HG03039 (cell line): Measurements from ENCODE around the gene BEND2.
"Not testable (repeated sequence)": the region's sequence is repeated elsewhere in the genome, so short reads cannot be mapped to it uniquely, and the experiment has no call there.

ENCODE experiments used
- ATAC-seq: cut with Tn5 transposase; IDR thresholded peaks from one replicate; pipeline ENCODE4 v1.9.1; 2021; ENCODE audit warnings: mild to moderate bottlenecking, moderate library complexity; ENCODE audit not compliant: unreplicated experiment

BEND2 gene

DNA sequence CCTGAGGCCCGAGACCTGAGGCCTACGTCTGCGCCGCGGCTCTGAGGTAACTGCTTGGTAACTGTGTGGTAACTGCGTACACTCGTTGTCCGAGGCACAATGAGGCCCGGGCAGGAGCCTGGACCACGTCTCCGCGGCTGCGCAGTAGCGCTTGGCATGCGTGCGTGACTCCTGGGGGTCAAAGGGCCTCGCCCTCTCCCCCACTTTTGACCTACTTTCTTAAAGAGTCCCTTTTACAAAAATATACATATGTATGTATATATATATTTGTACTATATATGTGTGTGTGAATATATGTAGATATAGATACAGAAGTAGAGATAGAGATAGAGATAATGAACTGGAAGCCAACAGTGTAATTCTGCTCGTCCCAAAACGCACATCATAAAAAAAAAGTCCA, at the start of gene BEND2:
TSS of gene BEND2 (minus strand) at position 101 of the 400 bp plus-strand sequence. CDS start 136 bp downstream, outside the sequence.
- ATAC-seq = no peak

- ATAC-seq = no peak
Measured at GRCh38 chrX:18255059-18255458, 34.4 kb upstream of the BEND2 start.

DNA sequence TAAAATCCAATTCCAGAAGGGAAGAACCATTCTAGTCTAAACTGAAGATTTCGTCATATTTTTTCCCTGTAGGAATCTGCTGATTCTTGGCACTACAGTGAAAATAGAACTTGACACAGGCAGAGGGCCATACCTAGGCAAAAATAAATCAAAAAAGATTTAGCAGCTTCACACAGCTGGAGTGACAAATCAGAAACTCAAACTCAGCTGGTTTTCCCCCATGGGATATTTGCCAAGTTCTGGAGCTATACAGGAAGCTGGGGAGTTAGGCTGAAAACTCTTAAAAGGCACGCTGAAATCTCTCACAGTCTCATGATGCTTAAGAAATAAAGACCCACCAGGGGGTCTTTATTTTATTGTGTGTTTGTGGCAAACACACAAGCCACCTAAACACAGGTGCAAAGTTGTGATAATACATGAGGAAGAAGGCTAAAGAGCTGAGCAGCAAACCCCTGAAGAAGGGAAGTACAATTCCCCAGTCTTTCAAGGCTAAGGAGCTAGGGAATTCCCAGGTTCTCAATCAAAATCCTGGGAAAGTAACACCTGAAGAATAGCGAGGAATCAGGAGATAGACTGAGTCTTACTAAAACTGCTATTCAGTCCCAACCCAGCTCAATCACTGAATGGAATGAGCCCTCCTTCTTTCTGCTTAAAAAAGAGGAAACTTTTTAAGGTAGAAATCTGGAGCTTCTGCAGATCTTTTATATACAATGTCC, 32.1 kb upstream of the BEND2 start:
- ATAC-seq = no peak

- ATAC-seq = not testable (repeated sequence)
Measured at GRCh38 chrX:18229646-18230045, 9.0 kb upstream of the BEND2 start.

- ATAC-seq = no peak
Measured at GRCh38 chrX:18228069-18228468, 7.4 kb upstream of the BEND2 start.

DNA sequence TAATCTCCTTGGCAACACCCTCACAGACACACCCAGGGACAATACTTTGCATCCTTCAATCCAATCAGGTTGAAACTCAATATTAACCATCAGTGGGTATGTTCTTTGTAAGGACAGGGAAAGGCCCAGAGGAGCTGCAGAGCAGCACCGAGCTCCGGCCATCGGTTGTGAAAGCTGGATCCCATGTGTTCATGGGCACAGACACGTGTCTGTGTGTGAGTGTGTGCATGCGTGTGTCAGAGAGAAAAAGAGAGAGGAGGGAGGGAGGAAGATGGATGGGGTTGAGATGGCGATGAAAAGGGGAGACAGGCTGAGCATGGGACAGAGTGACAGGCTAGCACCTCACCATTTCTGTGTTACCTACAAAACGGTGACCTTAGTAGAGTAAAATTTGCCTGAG, 6.8 kb upstream of the BEND2 start:
- ATAC-seq = no peak

DNA sequence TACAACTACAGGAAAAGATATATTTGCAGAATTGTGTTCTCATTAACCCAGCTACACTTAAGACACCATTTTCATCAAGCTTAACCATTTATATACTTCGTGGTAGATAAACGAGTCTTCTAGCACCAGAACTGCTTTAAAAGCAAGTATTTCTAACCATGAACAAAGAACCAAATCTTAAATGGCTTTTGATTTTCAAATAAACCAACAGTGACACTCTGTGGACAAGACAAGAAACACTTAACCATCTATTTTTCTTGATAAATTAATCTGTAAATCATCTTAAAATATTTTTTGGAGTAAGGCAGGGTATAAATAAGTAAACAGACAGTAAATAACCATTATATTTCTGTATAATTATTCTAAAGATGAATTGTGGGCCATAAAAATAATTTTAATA, 10.2 kb downstream of the BEND2 start:
- ATAC-seq = no peak

DNA sequence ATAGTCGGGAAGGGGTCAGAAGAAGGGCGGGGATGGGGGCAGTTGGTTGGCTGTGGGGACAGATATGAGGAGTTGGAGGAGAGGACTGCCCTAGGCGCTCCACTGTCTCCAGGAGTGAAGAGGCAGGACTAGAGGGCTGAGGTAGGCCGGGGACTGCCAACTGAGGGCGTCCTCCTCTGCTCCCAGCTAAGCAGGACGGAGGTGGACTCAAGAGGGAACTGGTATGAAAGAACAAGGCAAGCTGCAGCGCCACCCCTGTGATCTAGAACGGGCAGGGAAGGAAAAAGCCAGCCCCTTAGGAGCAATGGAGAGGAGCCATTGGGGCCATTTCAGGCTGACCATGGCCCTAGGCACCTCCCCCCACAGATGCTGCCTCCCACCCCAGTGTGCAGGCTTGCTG, 14.0 kb downstream of the BEND2 start:
- no peak for ATAC-seq

DNA sequence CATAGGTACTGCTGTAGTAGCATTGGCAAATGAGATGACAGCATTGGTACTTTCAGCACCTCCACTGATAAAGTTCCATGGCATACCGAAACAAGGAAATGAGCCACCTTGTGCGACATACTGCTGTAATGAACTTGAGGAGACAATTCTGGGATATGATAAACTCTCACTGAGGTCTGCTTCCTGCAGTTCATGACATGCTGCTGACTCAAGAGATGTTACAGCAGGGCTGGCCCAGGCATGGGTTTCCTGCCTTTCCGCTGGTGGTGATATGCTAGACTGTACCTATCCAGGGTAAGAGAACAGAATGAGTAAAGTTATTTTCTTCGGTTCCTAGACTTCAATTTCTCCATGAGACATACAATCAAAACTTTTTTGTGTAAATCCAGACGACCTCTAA, 17.1 kb downstream of the BEND2 start:
- no peak for ATAC-seq

- ATAC-seq = no peak
Measured at GRCh38 chrX:18194688-18195087, 26.0 kb downstream of the BEND2 start.

- ATAC-seq = no peak
Measured at GRCh38 chrX:18179446-18179845, 41.2 kb downstream of the BEND2 start.

- no peak for ATAC-seq
Measured at GRCh38 chrX:18174971-18175370, 45.7 kb downstream of the BEND2 start.

DNA sequence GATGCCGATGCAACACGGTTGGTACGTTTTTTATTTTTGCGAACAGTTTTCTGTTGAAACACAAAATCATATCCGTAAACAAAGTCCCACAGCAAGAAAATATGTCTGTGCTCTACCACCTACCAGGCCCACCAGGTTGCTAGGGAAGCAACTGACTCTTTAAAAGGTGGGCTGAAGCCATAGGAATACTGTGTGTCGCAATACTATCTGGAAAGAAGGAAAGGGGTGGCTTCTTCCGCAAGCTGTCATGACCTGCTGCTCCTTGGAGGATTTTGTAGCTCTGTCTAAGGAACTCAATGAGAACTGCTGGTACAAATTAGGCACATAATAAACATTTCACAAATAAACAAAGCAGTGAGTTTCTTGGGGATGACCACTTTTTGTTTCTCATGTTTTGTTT, 46.5 kb downstream of the BEND2 start:
- ATAC-seq = no peak

DNA sequence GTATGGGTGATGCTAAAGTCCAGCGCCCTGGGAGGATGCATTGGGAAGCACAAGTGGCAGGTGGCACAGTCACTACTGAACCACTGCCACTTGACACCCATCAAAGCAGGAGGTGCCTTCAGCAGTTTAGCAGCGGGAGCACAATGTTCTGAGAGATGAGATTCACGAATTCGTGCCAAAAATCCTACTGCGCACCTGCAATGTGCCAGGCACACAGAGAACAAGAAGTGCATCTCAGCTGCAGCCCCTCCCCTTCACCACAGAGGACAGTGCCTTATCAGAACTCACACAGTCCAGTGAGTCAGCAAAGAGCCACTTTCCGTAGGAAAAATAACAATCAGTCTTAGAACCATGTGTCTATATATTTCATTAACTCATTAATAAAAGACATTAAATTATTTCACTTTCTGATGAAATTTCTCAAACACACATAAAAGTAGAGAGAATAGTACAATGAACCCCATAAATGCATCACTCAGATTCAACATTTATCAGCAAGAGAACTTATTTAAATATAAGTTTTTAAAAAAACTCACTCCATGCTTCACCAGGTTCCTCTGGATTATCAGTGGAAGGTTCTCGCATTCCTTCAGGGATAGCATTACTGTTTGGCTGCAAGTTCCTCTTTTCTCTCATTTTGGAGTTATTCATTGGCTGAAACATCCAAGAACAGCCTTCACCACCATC, 47.0 kb downstream of the BEND2 start:
- no peak for ATAC-seq

DNA sequence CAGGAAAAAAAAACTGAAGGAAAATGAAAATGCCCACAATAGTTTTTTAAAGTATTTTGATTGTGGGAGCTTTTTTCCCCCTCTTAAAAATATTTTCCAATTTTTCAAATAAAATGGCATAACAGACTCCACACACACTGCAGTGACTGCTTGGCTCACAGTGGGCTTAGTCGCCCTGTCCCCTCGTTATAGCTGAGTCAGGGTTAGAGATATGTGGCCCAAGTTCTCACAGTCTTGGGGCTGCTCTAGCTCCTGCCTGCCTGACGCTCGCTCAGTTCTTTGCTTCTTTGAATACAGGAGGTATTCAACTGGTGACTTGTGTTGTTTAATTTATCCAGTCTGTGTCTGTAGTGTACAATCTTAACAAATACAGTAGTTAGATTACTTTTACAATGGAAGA, 47.7 kb downstream of the BEND2 start:
- ATAC-seq = no peak

DNA sequence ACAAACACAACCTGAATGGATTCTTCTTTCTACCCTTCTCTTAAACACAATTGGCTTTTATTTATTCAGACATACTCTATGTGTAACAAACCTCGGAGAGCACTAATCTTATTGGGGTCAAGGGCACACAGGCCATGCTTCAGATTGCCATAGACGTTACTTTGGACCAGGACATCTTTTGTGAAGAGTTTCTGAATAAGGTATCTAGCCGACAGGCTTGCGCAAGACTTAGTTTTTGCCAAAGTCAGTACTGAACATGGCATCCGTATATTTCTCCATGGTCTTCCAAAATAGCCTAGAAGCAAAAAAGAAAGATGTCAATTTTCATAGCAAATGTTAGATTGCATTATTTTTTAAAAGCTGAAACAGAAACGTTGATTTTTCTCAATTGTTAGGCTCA, 49.8 kb downstream of the BEND2 start:
- ATAC-seq = no peak

DNA sequence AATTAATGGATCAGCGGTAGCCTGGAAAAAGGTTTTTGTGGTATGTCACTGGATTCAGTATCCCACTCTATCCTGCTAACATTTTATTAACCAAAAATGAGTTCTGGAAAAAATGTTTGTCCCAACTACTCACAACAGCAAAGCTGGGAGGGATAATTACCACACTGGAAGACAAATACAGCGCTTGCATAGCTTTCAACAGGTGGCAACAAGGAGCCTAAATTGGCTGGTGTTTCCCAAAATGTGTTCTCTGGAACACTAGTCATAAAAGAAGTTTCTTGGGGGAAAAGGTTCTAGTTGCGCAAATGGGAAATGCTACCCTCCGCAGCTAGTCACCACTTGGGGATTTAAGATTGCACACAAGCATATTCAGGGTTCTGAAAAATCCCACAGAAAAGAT, 54.6 kb downstream of the BEND2 start:
- no peak for ATAC-seq

DNA sequence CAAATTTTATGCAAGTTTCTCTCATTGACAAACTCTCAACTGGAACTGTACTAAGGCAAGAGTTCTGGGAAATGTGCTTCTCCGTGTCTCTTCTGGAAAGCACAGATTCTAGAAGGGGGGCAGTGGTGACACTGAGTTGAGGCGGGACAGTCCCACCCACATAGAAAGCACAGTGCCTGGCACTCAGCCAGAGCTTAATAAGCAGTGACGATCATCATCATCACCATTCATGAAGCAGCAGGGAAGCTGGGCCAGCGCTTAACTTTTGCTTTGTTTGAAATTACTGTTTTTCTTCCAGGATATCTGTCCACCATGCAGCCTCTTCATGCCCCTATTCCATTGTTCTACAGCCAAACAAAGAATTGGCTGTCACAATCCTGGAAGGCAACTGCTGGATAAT, 60.3 kb downstream of the BEND2 start:
- ATAC-seq = no peak

- no peak for ATAC-seq
Measured at GRCh38 chrX:18158963-18159362, 61.7 kb downstream of the BEND2 start.

DNA sequence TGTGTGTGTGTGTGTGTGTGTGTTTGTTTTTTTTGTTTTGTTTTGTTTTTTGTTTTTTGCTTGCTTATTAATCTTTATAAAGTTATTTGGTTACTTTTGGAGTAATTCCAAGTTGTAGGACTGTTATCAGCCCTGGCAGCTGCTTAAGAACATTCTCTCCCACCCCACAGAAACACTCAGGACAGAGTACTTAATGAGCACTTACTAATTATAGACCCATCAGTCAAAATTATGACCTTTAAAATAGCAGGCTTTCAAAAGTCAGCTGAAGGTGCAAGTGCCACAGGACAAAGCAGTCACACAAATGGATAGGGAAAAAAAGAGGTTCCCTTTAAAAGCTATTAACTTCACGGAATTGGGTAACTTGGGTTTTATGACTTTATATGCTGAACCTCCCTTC, 69.0 kb downstream of the BEND2 start:
- no peak for ATAC-seq

GRCh38 chrX:18151157-18151556, 69.5 kb downstream of the BEND2 start:
- ATAC-seq = no peak

DNA sequence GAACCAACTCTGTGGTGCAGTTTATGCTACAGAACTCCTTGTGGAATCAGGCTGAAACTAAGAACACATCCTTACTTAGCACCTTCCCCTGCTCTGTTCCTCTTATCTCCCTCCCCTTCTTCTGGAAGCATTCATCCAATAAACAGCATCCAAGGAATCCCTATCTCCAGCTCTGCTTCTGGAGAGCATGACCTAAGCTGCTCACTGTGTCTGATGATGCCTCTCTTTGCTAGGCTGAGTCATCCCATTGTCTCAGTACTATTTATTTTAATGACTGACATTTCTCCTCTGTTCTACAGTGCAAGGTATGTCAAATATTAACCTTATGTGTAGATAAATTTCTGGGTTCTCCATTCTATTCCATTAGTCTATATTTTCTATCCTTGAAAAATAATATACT, 71.2 kb downstream of the BEND2 start:
- ATAC-seq = no peak

DNA sequence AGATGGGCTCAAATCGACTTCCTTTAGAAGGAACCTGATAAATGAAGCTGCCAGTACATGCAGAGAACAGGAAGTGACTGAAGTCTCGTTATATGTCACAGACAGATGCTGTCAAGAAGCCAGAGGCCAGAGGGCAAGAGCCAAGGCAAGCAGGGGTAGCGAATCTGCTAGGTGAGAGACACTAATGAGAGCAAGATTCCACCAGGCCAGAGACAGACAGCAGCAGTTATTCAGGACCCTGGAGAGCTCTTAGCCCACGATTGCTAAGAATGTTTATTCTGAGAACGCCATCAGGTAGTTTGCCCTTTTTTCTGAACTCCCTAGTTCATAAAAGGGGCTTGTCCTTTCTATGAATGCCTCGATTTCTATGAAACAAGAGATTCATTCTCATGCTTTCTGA, 73.7 kb downstream of the BEND2 start:
- no peak for ATAC-seq
